Heart left ventricle (tissue), 16 donors: Measurements from ENCODE around the gene ADAMTS20. TPM values are rescaled to one million over a fixed set of nuclear protein-coding genes. Genes with fewer than 3 reads are reported as not detected.

ENCODE experiments used
- ATAC-seq, 4 donors: fragments of 200-7000 bp; cut with Tn5 transposase; one replicate each; pipeline ENCODE4 v1.9.1; 2020 to 2022; ENCODE audit warnings: moderate library complexity in 4 of 4, mild to moderate bottlenecking in 3 of 4, moderate number of reproducible peaks in 1 of 4
- DNase-seq, 5 donors: peaks; one replicate each; pipeline ENCODE4 v3.0.0-alpha.2; 2020
- H3K27ac ChIP-seq, 12 donors: fragments of 200-600 bp; sonication (generic) in 4 of 12; one replicate each; pipeline versions ENCODE4 v1.5.0 to v1.8.0; 2016 to 2022; ENCODE audit warnings: mild to moderate bottlenecking in 2 of 12
- H3K27me3 ChIP-seq, 9 donors: fragments of 200-600 bp; sonication (generic) in 2 of 9; one replicate each; pipeline versions ENCODE4 v1.5.1 to v1.8.0; 2016 to 2022; ENCODE audit warnings: mild to moderate bottlenecking in 3 of 9
- H3K36me3 ChIP-seq, 9 donors: fragments of 200-600 bp; sonication (generic) in 2 of 9; one replicate each; pipeline versions ENCODE4 v1.5.0 to v1.8.0; 2018 to 2022; ENCODE audit warnings: mild to moderate bottlenecking in 2 of 9
- H3K4me1 ChIP-seq, 12 donors: fragments of 200-600 bp; sonication (generic) in 4 of 12; one replicate each; pipeline versions ENCODE4 v1.5.0 to v1.8.0; 2016 to 2022; ENCODE audit warnings: mild to moderate bottlenecking in 3 of 12
- H3K4me3 ChIP-seq, 12 donors: fragments of 200-600 bp; sonication (generic) in 4 of 12; one replicate each; pipeline versions ENCODE4 v1.5.0 to v1.8.0; 2017 to 2022; ENCODE audit warnings: mild to moderate bottlenecking in 9 of 12, moderate library complexity in 4 of 12
- H3K9me3 ChIP-seq, 12 donors: fragments of 200-600 bp; sonication (generic) in 4 of 12; one replicate each; pipeline versions ENCODE4 v1.5.0 to v1.8.0; 2016 to 2022; ENCODE audit warnings: mild to moderate bottlenecking in 1 of 12
- CTCF ChIP-seq, 12 donors: fragments of 200-600 bp; sonication (generic) in 4 of 12; IDR thresholded peaks; one replicate each; pipeline versions ENCODE4 v1.5.0 to v1.8.0; 2018 to 2022; ENCODE audit warnings: antibody characterized with exemption in 12 of 12, mild to moderate bottlenecking in 5 of 12
- POLR2A ChIP-seq, 2 donors: fragments of 450-650 bp; IDR thresholded peaks; one replicate each; pipeline ENCODE4 v1.6.1; 2017; ENCODE audit warnings: antibody characterized with exemption in 2 of 2, mild to moderate bottlenecking in 2 of 2, moderate library complexity in 2 of 2
- WGBS, 4 donors: extraction: QIAGEN DNeasy Blood & Tissue Kit in 2 of 4; methylation state at CpG; one replicate each; pipeline versions ENCODE4 v1.1.5 to v1.1.7; 2013 to 2018; 5-methylcytosine and 5-hydroxymethylcytosine counted together
- intact Hi-C, 10 donors: fragments of 100-400 bp; cut with DNase I; formaldehyde crosslinking; loops; one replicate each; pipeline versions ENCODE4 v1.11.1 to v1.14.2; 2022
- polyA plus RNA-seq, 2 donors: library from polyadenylated mRNA; stranded (reverse); fragments of 200-250 nt; gene quantifications; one replicate each; pipeline ENCODE4 v1.2.3, GENCODE V29; 2013
- total RNA-seq, 9 donors: library from RNA; depleted of rRNA in 2 of 9; stranded (reverse); fragments of >200 nt in 2 of 9; fragmentation: NEBNext Ultra II Directional in 3 of 9; extraction: Animal tissue kit (Norgen Biotek cat#: 25700) in 3 of 9; gene quantifications; one replicate each; pipeline versions ENCODE4 v1.1.0 to v1.2.4, GENCODE V29; 2016 to 2023
- donor health status: ischemic (EF 13 %, LVEDD 7.1; RV severe dilation, severe dysfunction).
- donor health status: healthy with polysubstance abuse.
- donor health status: DM: no; HTN: yes; CAD: no.
- donor health status: DM: no; HTN: no; CAD: no.
- donor health status: ischemic (EF 25% LVEDD 6.9; RV normal size, moderate dysfunction).
- donor health status: ischemic (EF 25% LVEDD 5.7; RV mildly dilated, moderate dysfunction).
- donor health status: healthy.
- donor health status: DM: yes; HTN: yes; CAD: no.
- donor health status: ischemic (EF 35%, LVEDD 5.7; RV mildly dilated, moderate dysfunction).
- donor health status: nonischemic (EF 11% LVEDD 7.7; RV severe dilation, severe dysfunction).
- donor health status: DM: yes; HTN: yes; CAD: no.
- donor health status: PGD.
- donor health status: ischemic (EF 29% LVEDD 5.4; RV normal size, mild dysfunction).
- donor health status: nonischemic (EF 23%, LVEDD 6.1; RV moderate dilation, normal function).

Gene ADAMTS20
- total and polyA plus RNA-seq, 11 donors, result 0.05 TPM; not detected in 10

GRCh38 chr12:43310596-43310995 is 241.4 kb downstream of the ADAMTS20 start:
- no peaks in the 10 kb centered on the region for H3K4me1 ChIP-seq
- H3K9me3 ChIP-seq, result no peaks in the 10 kb centered on the region
- no peak overlapping the region for H3K27ac ChIP-seq
- DNase-seq, result no peak
- H3K27me3 ChIP-seq, result no peaks in the 10 kb centered on the region
- no peak overlapping the region for H3K4me3 ChIP-seq
- intact Hi-C loops, result no loop called here
- ATAC-seq, result no peak
- H3K36me3 ChIP-seq, result no peaks in the 10 kb centered on the region
- TF ChIP-seq POLR2A (IDR thresholded peaks at IDR 0.05), result no peak
- TF ChIP-seq CTCF (IDR thresholded peaks at IDR 0.05), result no peak

DNA sequence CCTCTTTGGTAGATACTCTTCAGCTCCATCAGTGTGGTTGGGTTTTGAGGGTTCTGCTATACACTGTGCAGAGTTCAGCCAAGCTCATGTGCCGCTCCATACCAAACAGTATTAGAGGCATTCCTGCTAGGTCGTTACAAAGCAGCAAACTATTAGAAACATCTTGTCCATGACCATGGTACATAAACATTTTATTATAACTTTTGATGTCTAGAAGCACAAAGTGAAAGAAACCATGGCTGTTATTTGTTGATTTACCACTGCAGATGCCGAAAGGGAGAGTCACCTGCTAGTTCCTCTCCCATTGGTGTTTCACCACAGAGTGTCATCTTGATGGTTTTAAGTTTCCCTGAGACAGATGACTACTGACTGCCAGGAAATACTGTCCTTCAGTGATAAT is 242.0 kb downstream of the ADAMTS20 start:
- H3K4me3 ChIP-seq, result no peak overlapping the region
- H3K4me1 ChIP-seq, result no peaks in the 10 kb centered on the region
- TF ChIP-seq POLR2A (IDR thresholded peaks at IDR 0.05) (no peak), CTCF (IDR thresholded peaks at IDR 0.05) (no peak)
- DNase-seq (no peak), ATAC-seq (no peak)
- intact Hi-C loops, result no loop called here
- no peaks in the 10 kb centered on the region for H3K27me3 ChIP-seq
- no peaks in the 10 kb centered on the region for H3K36me3 ChIP-seq
- no peak overlapping the region for H3K27ac ChIP-seq
- H3K9me3 ChIP-seq, result no peaks in the 10 kb centered on the region
- 89 to 95% (median 91%) methylated on average over 3 of the region's 3 CpGs for WGBS, 4 donors

- intact Hi-C loops, result no loop called here
- Histone ChIP-seq H3K4me3 (no peak overlapping the region), H3K27me3 (no peaks in the 10 kb centered on the region), H3K27ac (no peak overlapping the region), H3K36me3 (no peaks in the 10 kb centered on the region), H3K4me1 (no peaks in the 10 kb centered on the region), H3K9me3 (no peaks in the 10 kb centered on the region)
- no peak for DNase-seq
- TF ChIP-seq POLR2A (IDR thresholded peaks at IDR 0.05) (no peak), CTCF (IDR thresholded peaks at IDR 0.05) (no peak)
- WGBS, 4 donors, result 96 to 100% (median 98%) methylated on average over 3 of the region's 3 CpGs
- no peak for ATAC-seq
Observed at GRCh38 chr12:43308776-43309175, 243.2 kb downstream of the ADAMTS20 start.

DNA sequence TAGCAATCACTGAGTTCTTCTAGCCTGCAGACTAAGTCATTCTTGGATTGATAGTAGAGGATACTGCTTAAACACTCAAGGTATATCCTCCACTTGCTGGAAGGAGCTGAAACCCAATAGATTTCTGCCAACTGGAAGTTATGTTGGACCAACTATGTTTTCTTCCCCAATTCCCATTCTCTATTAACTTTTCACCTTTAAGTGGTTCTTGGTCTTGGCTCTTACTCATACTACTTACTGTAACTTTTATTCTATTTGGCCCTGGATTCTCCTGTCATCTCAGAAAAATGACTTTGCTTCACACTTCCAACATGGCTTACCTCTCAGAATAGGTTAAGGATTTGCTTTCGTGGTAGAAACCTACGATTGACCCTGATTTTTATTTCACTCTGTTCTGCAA is 244.9 kb downstream of the ADAMTS20 start:
- WGBS, 4 donors, result 97 to 99% (median 99%) methylated on average over 2 of the region's 2 CpGs
- H3K36me3 ChIP-seq, result no peaks in the 10 kb centered on the region

DNA sequence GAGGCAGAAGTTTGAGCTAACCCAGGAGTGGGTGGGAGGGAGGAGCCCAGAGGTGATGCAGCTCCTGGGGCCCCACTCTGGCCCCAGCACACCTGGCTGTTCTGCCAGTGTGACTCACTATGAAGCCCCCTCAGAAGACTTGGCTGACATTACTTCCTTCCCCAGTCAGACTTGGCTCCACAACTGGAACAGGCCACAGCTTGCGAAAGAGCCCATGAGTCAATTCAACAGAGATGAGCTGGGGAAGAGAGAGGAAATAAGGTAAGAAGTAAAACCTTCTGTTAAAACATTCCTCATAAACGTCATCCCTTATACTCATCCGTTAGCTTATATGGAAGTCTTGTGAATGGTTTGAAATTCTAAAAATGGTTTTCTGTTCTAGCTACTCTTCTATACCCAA is 245.9 kb downstream of the ADAMTS20 start:
- no peak overlapping the region for H3K4me3 ChIP-seq
- H3K4me1 ChIP-seq, result no peaks in the 10 kb centered on the region
- peaks cover 0 to 2% (median 0%) of the 10 kb centered on the region in 12 donors for H3K9me3 ChIP-seq
- 51 to 63% (median 56%) methylated on average over 3 of the region's 3 CpGs for WGBS, 4 donors
- ATAC-seq, result peak in 3 of 4 donors; percentile 24 to 62 (median 57)
- H3K27ac ChIP-seq, result no peak overlapping the region
- intact Hi-C loops, result no loop called here
- no peaks in the 10 kb centered on the region for H3K36me3 ChIP-seq
- TF ChIP-seq CTCF (IDR thresholded peaks at IDR 0.05) (no peak), POLR2A (IDR thresholded peaks at IDR 0.05) (no peak)
- DNase-seq, result peak in 1 of 5 donors; percentile 35
- H3K27me3 ChIP-seq, result no peaks in the 10 kb centered on the region

More for the DNA sequence above, 244.9 kb downstream of the ADAMTS20 start:
- DNase-seq (no peak), ATAC-seq (no peak)
- no peaks in the 10 kb centered on the region for H3K4me1 ChIP-seq
- no peak overlapping the region for H3K4me3 ChIP-seq
- no peak overlapping the region for H3K27ac ChIP-seq
- intact Hi-C loops, result no loop called here
- H3K27me3 ChIP-seq, result no peaks in the 10 kb centered on the region
- no peak for TF ChIP-seq POLR2A (IDR thresholded peaks at IDR 0.05)
- no peaks in the 10 kb centered on the region for H3K9me3 ChIP-seq
